Colonic mucosa (tissue), 4 donors: ENCODE measurements around the gene AP1S3. TPM values are rescaled to one million over a fixed set of nuclear protein-coding genes. Genes with fewer than 3 reads are reported as not detected.

Experiments
- DNase-seq: peaks from one replicate; pipeline ENCODE4 v3.0.0-alpha.2; 2020
- H3K27ac ChIP-seq: fragments of 200-600 bp; one replicate; pipeline ENCODE4 v1.8.0; 2021
- H3K27me3 ChIP-seq: fragments of 200-600 bp; one replicate; pipeline ENCODE4 v1.8.0; 2021
- H3K36me3 ChIP-seq: fragments of 200-600 bp; one replicate; pipeline ENCODE4 v1.8.0; 2021
- H3K4me1 ChIP-seq: fragments of 200-600 bp; one replicate; pipeline ENCODE4 v1.8.0; 2021; ENCODE audit warnings: mild to moderate bottlenecking
- H3K4me3 ChIP-seq: fragments of 200-600 bp; one replicate; pipeline ENCODE4 v1.8.0; 2021
- H3K9ac ChIP-seq, 2 donors: one replicate each; pipeline ENCODE4 v1.7.0; 2013; ENCODE audit warnings: control low read depth in 2 of 2, low read depth in 2 of 2, low read length in 2 of 2
- H3K9me3 ChIP-seq: fragments of 200-600 bp; one replicate; pipeline ENCODE4 v1.8.0; 2021
- CTCF ChIP-seq: fragments of 200-600 bp; IDR thresholded peaks from one replicate; pipeline ENCODE4 v1.8.0; 2022; ENCODE audit warnings: antibody characterized with exemption, mild to moderate bottlenecking
- intact Hi-C: fragments of 100-400 bp; cut with DNase I; formaldehyde crosslinking; loops from one replicate; pipeline ENCODE4 v1.14.1; 2022
- total RNA-seq, 2 donors: library from RNA; stranded (reverse); fragmentation: NEBNext Ultra II Directional in 1 of 2; extraction: Animal tissue kit (Norgen Biotek cat#: 25700) in 1 of 2; gene quantifications; one replicate each; pipeline ENCODE4 v1.2.1, GENCODE V29; 2021
- donor health status: healthy.
- donor health status: DM: no; HTN: no; CAD: no.
- donor health status: DM: no; HTN: no; CAD: no.

The AP1S3 gene
- total RNA-seq, 2 donors from 2014 or later = 8.8 to 12.0 TPM

GRCh38 chr2:223868005-223868404 lies 30.6 kb upstream of the AP1S3 start:
- Histone ChIP-seq H3K36me3 (no peaks in the 10 kb centered on the region), H3K4me1 (no peaks in the 10 kb centered on the region), H3K4me3 (no peak overlapping the region), H3K9me3 (no peaks in the 10 kb centered on the region), H3K9ac (no peak overlapping the region), H3K27me3 (no peaks in the 10 kb centered on the region), H3K27ac (no peak overlapping the region)
- intact Hi-C loops = no loop called here
- DNase-seq = no peak
- no peak for TF ChIP-seq CTCF

- DNase-seq = no peak
- Histone ChIP-seq H3K4me1 (no peaks in the 10 kb centered on the region), H3K27me3 (no peaks in the 10 kb centered on the region), H3K4me3 (no peak overlapping the region), H3K36me3 (no peaks in the 10 kb centered on the region), H3K9ac (no peak overlapping the region), H3K9me3 (no peaks in the 10 kb centered on the region), H3K27ac (no peak overlapping the region)
- intact Hi-C loops = no loop called here
- no peak for TF ChIP-seq CTCF
These were observed 28.6 kb upstream of the AP1S3 start for GRCh38 chr2:223865907-223866508.

- no peak for TF ChIP-seq CTCF
- Histone ChIP-seq H3K27me3 (no peaks in the 10 kb centered on the region), H3K9ac (no peak overlapping the region), H3K27ac (no peak overlapping the region), H3K4me1 (peaks cover 3% of the 10 kb centered on the region), H3K36me3 (no peaks in the 10 kb centered on the region), H3K9me3 (no peaks in the 10 kb centered on the region), H3K4me3 (no peak overlapping the region)
- intact Hi-C loops = no loop called here
- DNase-seq = no peak
These were observed 27.7 kb upstream of the AP1S3 start for GRCh38 chr2:223865124-223865523.

GRCh38 chr2:223863491-223863890 lies 26.1 kb upstream of the AP1S3 start:
- intact Hi-C loops = no loop called here
- Histone ChIP-seq H3K27me3 (no peaks in the 10 kb centered on the region), H3K9ac (no peak overlapping the region), H3K36me3 (no peaks in the 10 kb centered on the region), H3K27ac (no peak overlapping the region), H3K4me3 (no peak overlapping the region), H3K4me1 (peaks cover 3% of the 10 kb centered on the region), H3K9me3 (no peaks in the 10 kb centered on the region)
- DNase-seq = no peak
- no peak for TF ChIP-seq CTCF

GRCh38 chr2:223860809-223861738 lies 23.7 kb upstream of the AP1S3 start:
- peak; percentile 78 for DNase-seq
- H3K27ac ChIP-seq = peak overlapping the region; percentile 78

More at GRCh38 chr2:223860809-223861738, 23.7 kb upstream of the AP1S3 start:
- no peaks in the 10 kb centered on the region for H3K9me3 ChIP-seq
- no peak overlapping the region for H3K4me3 ChIP-seq
- TF ChIP-seq CTCF = no peak
- peaks cover 3% of the 10 kb centered on the region for H3K4me1 ChIP-seq
- no peaks in the 10 kb centered on the region for H3K27me3 ChIP-seq
- no peak overlapping the region for H3K9ac ChIP-seq
- no peaks in the 10 kb centered on the region for H3K36me3 ChIP-seq
- intact Hi-C loops = no loop called here
